ENCODE data around the gene HSP90AA1.
A peak's percentile ranks its signal among the peaks of the same experiment; 100 is the strongest.
"Not testable (repeated sequence)": the region's sequence is repeated elsewhere in the genome, so short reads cannot be mapped to it uniquely, and the experiment has no call there.

Gene HSP90AA1

GRCh38 chr14:102086972-102087761 is at the start of gene HSP90AA1:
Gene HSP90AA1, minus strand, starts transcription at chr14:102087044. Its CDS starts 666 bp downstream, at chr14:102086378.
- DNase-seq = peak; percentile 94

GRCh38 chr14:102135456-102135855 is 48.6 kb upstream of the HSP90AA1 start:
- not testable (repeated sequence) for DNase-seq

- not testable (repeated sequence) for DNase-seq
Observed at GRCh38 chr14:102134719-102135118, 47.9 kb upstream of the HSP90AA1 start.

GRCh38 chr14:102134021-102134420 is 47.2 kb upstream of the HSP90AA1 start:
- not testable (repeated sequence) for DNase-seq

GRCh38 chr14:102131741-102132140 is 44.9 kb upstream of the HSP90AA1 start:
- DNase-seq = no peak

GRCh38 chr14:102126807-102127455 is 40.1 kb upstream of the HSP90AA1 start:
- DNase-seq = no peak

GRCh38 chr14:102125546-102125945 is 38.7 kb upstream of the HSP90AA1 start:
- no peak for DNase-seq

- DNase-seq = no peak
Observed at GRCh38 chr14:102124419-102124818, 37.6 kb upstream of the HSP90AA1 start.

- DNase-seq = no peak
Observed at GRCh38 chr14:102121567-102121966, 34.7 kb upstream of the HSP90AA1 start.

GRCh38 chr14:102120888-102121287 is 34.0 kb upstream of the HSP90AA1 start:
- DNase-seq = no peak

- DNase-seq = no peak
Observed at GRCh38 chr14:102117852-102118251, 31.0 kb upstream of the HSP90AA1 start.

- DNase-seq = no peak
Observed at GRCh38 chr14:102116361-102117180, 29.7 kb upstream of the HSP90AA1 start.

GRCh38 chr14:102111101-102111500 is 24.3 kb upstream of the HSP90AA1 start:
- DNase-seq = no peak

- not testable (repeated sequence) for DNase-seq
Observed at GRCh38 chr14:102109332-102109731, 22.5 kb upstream of the HSP90AA1 start.

- DNase-seq = no peak
Observed at GRCh38 chr14:102105369-102105768, 18.5 kb upstream of the HSP90AA1 start.

- DNase-seq = no peak
Observed at GRCh38 chr14:102103062-102103695, 16.3 kb upstream of the HSP90AA1 start.

GRCh38 chr14:102097441-102098135 is 10.7 kb upstream of the HSP90AA1 start:
- DNase-seq = no peak

GRCh38 chr14:102096569-102097188 is 9.8 kb upstream of the HSP90AA1 start:
- peak; percentile 47 for DNase-seq

GRCh38 chr14:102095871-102096568 is 9.2 kb upstream of the HSP90AA1 start:
- no peak for DNase-seq

GRCh38 chr14:102095231-102095870 is 8.5 kb upstream of the HSP90AA1 start:
- DNase-seq = no peak

- DNase-seq = no peak
Observed at GRCh38 chr14:102094101-102094500, 7.3 kb upstream of the HSP90AA1 start.

All from NK-92 treated with Interleukin-12 subunit alpha and Interleukin-12 subunit beta, amount 100 ng/mL, for 24 hours (cell line).